HG03066 (cell line): ENCODE measurements around the gene EML6.

Experiments used
- ATAC-seq: cut with Tn5 transposase; IDR thresholded peaks from one replicate; pipeline ENCODE4 v1.9.1; 2021; ENCODE audit warnings: low read depth; ENCODE audit not compliant: unreplicated experiment

Gene EML6

DNA sequence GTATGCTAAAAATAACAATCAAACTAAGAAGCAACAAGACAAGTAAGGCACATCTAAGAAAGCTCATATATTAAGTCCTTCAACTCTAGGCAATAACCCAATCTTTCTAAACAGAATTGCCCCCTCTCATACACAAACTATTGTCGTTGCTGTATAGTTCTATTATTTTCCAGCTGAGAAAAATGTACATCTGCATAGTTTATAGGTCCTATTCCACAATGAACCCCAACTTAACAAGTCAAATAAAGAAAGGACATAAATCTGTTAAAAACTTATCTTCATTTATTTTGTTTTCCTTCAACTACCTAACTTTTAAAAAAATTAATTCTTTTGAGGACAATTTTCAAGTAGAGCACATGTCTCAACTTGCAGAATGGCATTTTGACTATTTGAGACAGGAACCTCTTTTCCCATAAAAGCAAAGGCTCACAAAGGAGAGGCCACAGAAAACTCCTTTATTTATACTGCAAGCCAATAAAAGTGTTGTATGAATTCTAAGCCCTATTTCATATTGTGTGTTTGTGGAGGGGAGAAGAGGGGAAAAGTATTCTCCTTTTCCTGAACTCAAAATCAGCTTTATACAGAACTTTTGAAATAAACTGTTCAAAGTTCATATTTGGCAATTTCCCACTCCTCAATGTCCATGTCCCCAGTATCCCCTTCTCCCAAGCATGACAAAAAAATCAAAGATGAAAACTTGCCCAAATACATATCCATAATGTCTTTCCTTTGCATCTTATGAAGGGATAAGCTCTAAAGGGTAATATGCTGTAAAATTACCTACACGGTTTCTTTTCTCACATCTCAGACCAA is 289.4 kb downstream of the EML6 start:
- no peak for ATAC-seq

DNA sequence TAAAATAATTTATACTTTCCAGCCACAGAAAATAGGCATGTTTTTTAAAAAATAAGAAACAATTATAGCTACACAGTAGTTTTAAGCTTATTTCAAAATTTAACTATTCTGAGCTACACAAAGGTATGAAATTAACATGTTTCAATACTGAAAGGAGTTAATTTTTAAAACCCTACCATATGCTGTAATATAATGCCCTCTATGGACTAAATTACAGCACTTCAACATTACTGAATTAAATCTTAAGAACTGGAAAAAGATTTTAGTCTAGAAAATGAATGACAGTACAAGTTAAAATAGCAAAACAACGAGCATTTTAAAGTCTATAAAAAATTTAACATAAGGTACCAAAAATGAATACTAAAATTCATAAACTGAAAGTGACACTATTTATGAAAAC is 290.5 kb downstream of the EML6 start:
- ATAC-seq, result no peak

DNA sequence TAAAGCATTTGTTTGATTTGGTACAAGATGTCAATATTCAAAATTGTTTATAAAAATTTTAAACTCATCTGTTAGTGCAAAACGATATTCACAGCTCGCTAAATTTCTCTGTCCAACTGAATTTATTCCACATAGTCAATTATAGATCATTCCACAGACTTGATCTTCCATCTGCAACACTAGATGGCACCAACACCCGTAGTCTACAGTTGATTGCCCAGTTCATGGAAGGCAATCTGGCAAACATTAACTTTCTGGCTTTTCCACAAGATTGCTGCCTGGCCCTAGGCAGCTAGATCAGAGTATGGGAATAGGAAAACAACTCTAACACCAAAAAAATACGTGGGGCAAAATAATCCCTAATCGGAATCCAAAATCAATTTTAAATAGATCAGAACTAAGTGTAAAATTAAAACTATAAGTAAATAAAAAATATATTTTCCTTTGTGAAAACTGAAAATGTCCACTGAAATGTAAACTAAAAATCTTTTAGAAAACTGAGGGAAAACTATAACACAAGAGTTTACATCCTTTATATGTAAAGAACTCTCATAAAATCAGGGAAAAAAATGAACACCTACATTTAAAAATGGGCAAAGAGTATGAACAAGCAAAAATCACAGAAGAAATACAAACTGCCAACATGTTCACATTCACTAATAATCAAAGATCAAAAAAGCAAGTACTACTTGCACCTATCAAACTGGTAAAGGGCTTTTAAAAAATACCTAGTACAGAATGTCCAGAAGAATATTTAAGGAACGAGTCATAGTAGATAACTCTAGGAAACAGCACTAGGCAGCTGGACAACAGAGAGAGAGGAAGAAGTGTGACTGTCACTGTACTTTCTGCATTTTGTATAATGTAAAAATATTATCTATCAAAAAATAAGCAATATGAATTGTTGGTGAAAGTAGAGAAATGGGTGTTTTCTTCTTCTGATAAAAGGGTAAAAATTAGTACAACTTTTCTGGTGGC is 291.8 kb downstream of the EML6 start:
- ATAC-seq, result no peak

DNA sequence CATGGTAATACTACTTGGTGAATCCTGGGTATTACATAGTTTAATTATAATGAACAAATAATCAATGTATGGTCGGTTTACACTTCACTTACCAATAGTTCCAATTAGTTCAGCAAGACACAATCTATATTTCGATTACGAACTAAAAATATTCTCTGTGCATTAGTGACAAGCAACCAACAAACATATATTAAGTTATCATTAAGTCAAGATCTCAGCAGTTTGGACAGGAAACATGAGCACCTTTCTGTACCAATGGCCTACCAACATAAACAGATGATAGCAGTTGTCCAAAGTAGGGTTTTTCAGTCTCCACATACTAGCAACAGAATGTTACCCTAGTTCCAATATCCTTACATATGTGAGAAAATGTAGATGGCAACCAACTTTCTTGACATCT is 294.0 kb downstream of the EML6 start:
- ATAC-seq, result no peak

DNA sequence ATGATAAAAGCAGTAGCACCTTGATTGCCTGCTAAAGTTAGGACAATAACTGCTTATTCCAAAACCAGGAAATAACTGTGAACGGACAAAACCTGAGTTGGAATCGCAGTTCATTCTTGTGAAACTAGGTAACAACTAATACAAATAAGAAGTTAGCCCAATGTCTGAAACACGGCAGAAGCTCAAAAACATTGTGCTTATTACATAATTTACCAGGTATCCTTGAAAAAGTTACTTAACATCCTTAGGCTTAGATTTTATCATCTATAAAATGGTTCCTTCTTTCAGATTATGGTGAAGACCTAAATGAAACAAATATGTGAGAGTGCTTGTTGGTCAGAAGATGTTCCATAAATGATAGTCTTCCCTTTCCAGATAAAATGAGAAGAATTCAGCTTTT is 294.4 kb downstream of the EML6 start:
- ATAC-seq, result no peak

DNA sequence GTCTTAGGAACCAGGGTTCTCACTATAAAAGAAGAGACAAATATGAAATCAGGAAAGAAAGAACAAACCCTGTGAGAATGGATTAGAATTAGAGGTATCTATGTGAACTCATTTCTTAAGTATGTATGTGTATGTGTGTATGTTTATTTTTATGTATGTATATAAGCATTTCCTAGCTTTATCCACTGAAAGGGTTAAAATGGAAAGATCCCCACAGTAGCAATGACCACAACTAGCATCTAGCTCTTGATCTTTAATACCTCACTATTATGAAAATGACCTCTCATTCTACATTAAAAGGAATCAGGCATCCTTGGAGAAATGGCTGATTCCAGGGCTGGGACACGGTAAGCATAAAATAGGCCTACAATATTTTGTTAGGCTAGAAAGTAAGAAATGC is 295.2 kb downstream of the EML6 start:
- no peak for ATAC-seq

DNA sequence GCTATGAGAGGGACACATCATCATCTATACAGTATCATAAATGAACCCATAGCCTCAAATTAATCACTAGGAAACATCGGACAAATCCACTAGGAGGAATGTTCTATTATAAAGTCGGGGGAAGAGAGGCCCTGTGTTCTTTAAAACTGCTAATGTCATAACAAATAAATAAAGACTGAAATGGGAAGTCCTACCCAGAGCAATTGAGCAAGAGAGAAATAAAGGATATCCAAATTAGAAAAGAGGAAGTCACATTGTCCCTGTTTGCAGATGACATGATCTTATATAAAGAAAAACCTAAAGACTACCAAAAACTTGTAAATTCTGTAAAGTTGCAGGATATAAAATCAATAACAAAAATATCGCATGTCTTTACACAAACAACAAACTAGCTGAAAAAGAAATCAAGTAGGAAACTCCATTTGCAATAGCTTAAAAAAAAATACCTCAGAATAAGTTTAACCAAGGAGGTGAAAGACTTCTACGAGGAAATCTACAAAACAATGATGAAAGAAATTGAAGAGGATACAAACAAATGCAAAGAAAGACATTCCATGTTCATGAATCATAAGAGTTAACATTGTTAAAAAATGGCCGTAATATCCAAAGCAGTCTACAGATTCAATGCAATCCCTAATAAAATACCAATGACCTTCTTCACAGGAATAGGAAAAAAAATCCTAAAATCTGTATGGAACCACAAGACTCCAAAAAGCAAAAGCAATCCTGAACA is 296.2 kb downstream of the EML6 start:
- ATAC-seq, result no peak
